HFF-Myc (cell line): Measurements from ENCODE around the gene CEP131.
A peak's percentile ranks its signal among the peaks of the same experiment; 100 is the strongest.

Source experiments
- DNase-seq: peaks from one replicate; pipeline ENCODE4 v3.0.0-alpha.2; 2011; ENCODE audit warnings: low read depth; ENCODE audit errors: extremely low read depth
- H3K4me3 ChIP-seq: replicated peaks from 2 replicates; pipeline ENCODE4 v1.5.1; 2011; ENCODE audit warnings: low read depth, mild to moderate bottlenecking, control low read depth, low read length
- CTCF ChIP-seq: IDR thresholded peaks from 2 replicates; pipeline ENCODE4 v1.5.1; 2012; ENCODE audit warnings: mild to moderate bottlenecking, low read depth, low read length, control low read depth; ENCODE audit errors: missing control alignments

CEP131 gene

DNA sequence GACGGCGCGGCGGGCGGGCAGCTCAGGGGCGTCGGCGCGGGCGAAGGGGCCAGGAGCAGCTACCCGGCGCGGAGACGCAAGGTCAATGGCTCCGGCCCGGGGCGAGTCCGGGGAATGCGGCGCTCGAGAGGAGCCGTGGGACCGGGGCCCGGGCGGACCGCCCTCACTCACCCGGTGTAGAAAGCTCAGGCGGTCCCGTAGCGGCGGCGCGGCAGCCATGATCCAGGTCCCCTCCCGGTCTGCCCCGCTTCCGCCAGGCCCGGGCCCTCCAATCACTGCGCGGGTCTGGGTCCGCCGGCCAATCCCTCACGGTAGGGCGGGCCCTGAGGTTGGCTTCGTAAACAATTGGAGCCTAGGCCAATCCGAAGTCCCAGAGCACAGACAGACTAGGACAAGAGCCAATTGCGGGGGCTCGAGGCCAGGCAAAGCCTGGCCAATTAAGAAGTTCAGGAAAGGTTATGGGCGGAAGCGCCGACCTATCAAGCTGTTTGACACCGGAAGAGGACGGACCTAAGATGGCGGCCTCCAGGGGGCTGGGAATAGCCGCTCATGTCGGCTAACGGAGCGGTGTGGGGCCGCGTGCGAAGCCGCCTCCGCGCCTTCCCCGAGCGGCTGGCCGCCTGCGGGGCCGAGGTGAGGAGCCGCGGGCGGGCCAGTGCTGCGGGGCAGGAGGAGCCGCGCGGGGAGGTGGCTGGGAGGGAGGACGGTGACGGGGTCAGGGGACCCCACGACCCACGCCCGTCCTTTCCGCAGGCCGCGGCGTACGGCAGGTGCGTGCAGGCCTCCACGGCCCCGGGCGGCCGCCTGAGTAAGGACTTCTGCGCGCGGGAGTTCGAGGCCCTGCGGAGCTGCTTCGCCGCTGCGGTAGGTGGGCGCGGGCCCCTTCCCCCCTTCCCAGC lies 16.3 kb upstream of the CEP131 start, which contains the start of the genes NDUFAF8 and TEPSIN:
Gene NDUFAF8 (plus strand): TSS at position 504 of the 899 bp plus-strand sequence. CDS start 46 bp downstream, at position 550.
Gene TEPSIN (minus strand): TSS at position 241 of the 899 bp plus-strand sequence. CDS start 22 bp downstream, at position 219.
- peak; percentile 98 for DNase-seq
- no peak for TF ChIP-seq CTCF
- peak within 1 kb of the TSS; percentile 82 for H3K4me3 ChIP-seq

DNA sequence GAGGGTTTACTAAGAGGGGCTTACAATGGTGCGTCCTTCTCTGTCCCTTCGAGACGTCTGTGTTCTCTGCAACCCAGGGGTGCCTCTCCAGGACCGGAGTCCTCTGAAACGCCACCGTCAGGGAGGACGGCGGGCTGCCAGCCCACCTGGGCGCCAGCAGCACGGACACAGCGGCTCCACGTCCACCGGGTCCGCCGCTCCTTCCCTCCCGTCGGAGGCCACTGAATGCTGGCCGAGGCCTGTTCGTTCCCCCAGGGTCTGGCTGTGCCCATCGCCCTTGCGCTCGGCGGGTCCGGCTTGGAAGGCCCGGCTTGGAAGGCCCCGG lies 15.7 kb upstream of the CEP131 start:
- no peak for DNase-seq
- no peak for TF ChIP-seq CTCF
- H3K4me3 ChIP-seq = peak overlapping the region; percentile 82

DNA sequence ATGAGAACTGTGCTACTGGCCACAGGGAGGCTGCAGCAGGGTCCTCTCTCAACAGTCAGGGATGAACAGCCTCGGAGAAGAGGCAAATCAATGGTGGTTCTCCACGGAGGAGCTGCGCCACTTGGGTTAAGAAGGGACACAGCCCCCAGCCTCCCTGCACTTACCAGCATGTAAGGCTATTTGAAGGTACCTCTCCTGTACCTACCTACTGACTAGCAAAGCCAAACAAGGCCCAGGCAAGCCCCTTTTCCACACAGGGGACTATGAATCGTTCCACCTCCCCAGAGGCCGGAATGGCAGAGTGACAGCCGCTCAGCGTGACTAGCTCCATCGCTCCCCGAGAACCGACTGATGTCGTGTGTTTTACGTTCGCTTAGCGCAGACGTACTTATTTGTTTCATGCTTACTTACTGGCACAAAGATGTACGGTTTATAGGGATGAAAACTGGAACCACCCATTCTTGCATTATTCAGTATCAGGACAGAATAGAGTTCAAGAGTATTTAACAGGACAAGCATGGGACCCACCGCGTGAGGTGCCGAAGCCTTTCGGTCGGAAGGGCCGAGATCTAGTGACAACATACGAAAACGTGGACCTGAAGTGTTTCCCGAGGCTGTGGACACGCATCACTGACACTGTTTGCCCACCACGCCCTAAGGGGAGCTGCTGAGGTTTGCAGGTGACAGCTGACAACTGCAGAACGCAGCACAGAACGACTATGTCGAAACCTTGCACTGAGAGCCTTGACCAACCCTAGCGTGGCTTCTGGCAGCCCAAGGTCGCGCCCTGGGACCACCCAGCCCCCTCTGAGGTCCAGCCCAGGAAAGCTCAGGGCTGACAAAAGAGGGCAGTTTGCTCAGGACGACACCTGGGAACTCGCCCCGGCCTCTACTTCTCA lies 15.1 kb upstream of the CEP131 start:
- TF ChIP-seq CTCF = no peak
- H3K4me3 ChIP-seq = peak overlapping the region; percentile 82
- no peak for DNase-seq

- no peak overlapping the region for H3K4me3 ChIP-seq
- no peak for TF ChIP-seq CTCF
- DNase-seq = no peak
These were observed 14.0 kb upstream of the CEP131 start for GRCh38 chr17:81236784-81237183.

DNA sequence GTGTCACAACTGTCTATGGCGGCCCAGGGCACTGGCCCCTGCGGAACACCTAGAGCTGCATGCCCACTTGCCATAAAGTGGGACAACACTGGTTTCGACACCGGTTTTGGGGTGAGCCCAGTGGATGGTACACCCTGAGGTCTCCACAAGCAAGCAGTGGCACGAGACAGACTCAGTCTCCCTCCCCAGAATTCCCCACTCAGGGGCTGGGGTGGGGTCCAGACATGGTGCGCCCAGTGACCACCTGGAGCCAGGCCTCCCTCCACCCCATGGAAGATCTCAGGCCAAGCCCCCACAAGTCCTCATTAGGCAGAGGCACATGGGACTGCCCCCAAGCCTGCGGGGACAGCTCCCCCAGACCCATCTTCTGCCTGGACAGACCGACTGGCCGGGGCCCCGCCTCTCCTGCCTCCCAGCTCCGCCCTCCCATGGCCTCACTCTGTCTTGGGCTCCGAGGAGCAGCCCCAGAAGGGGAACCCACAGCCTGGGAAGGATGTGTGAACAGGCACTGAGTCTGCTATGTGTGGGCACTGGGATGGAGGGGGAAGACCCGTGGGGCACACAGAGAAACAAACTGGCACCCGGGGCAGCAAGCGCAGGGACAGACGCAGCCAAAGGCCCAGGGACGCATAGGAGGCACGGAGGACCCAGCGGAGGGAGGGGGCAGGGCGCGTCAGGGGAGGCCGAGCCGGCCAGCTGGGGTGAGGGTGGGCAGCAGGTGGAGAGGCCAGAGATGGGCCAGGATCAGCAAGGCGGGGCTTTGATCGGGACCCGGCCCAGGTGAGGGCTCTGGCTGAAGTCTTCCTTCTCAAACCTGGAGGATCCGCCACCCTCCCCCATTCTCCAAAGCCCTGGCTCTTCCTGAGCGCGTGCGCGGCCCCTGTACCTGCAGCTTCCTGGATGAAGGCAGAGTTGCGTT lies 13.3 kb upstream of the CEP131 start:
- TF ChIP-seq CTCF = no peak
- no peak for DNase-seq

More for the DNA sequence above, 13.3 kb upstream of the CEP131 start:
- no peak overlapping the region for H3K4me3 ChIP-seq
